ENCODE results near the gene CASK. TPM values are rescaled to one million over a fixed set of nuclear protein-coding genes. Genes with fewer than 3 reads are reported as not detected.

The CASK gene
- total RNA-seq, 1 experiment from 2014 or later, result 54.6 TPM

GRCh38 chrX:41900321-41900720, 23.0 kb downstream of the CASK start:
- TF ChIP-seq JAZF1 (CRISPR knock-in tag; IDR thresholded peaks at IDR 0.05), result no peak
- Mint-ChIP-seq H3K4me3 (no peak overlapping the region), H3K36me3 (peaks cover 37% of the 10 kb centered on the region), H3K4me1 (peaks cover 6% of the 10 kb centered on the region; the same call in 1 of the 2 replicates), H3K9me3 (peaks cover 37% of the 10 kb centered on the region), H3K27ac (no peak overlapping the region), H3K27me3 (ENCODE audit: low read depth) (peaks cover 3% of the 10 kb centered on the region; the same call in 1 of the 2 replicates)
- DNase-seq (ENCODE audit: low spot score), result no peak
- ATAC-seq, result no peak
- CTCF ChIA-PET, result no interaction called here
- POLR2A ChIA-PET, result no interaction called here

- H3K36me3 Mint-ChIP-seq, result peaks cover 26% of the 10 kb centered on the region
- H3K27ac Mint-ChIP-seq, result no peak overlapping the region
- TF ChIP-seq NR3C1 (CRISPR knock-in tag; conservative IDR thresholded peaks at IDR 0.05; ENCODE audit: low read depth) (no peak), GABPB1 (CRISPR knock-in tag; IDR thresholded peaks at IDR 0.05) (no peak), USF2 (CRISPR knock-in tag; IDR thresholded peaks at IDR 0.05) (no peak), ZNF532 (CRISPR knock-in tag; IDR thresholded peaks at IDR 0.05; ENCODE audit: borderline replicate concordance) (no peak), RELA (CRISPR knock-in tag; IDR thresholded peaks at IDR 0.05; ENCODE audit: borderline replicate concordance) (no peak), ZNF138 (CRISPR knock-in tag; conservative IDR thresholded peaks at IDR 0.05) (no peak), PREB (CRISPR knock-in tag; IDR thresholded peaks at IDR 0.05; ENCODE audit: borderline replicate concordance) (no peak), SP1 (CRISPR knock-in tag; conservative IDR thresholded peaks at IDR 0.05) (no peak), E2F4 (CRISPR knock-in tag; IDR thresholded peaks at IDR 0.05; ENCODE audit: borderline replicate concordance, low read depth) (no peak), CBFB (CRISPR knock-in tag; IDR thresholded peaks at IDR 0.05; ENCODE audit: low read depth) (no peak)
- peaks cover 3% of the 10 kb centered on the region; the same call in 1 of the 2 replicates for H3K27me3 Mint-ChIP-seq (ENCODE audit: low read depth)
- H3K4me1 Mint-ChIP-seq, result peaks cover 10% of the 10 kb centered on the region
- H3K4me3 Mint-ChIP-seq, result no peak overlapping the region
- POLR2A ChIA-PET, result no interaction called here
- CTCF ChIA-PET, result no interaction called here
- ATAC-seq, result no peak
- no peak for DNase-seq (ENCODE audit: low spot score)
- H3K9me3 Mint-ChIP-seq, result peaks cover 34% of the 10 kb centered on the region
Observed at GRCh38 chrX:41895826-41896225, 27.5 kb downstream of the CASK start.

- no peak overlapping the region for H3K27ac Mint-ChIP-seq
- no peaks in the 10 kb centered on the region for H3K27me3 Mint-ChIP-seq (ENCODE audit: low read depth)
- no peak overlapping the region for H3K4me3 Mint-ChIP-seq
- ATAC-seq (no peak), DNase-seq (ENCODE audit: low spot score) (no peak)
- H3K36me3 Mint-ChIP-seq, result no peaks in the 10 kb centered on the region
- CTCF ChIA-PET, result no interaction called here
- POLR2A ChIA-PET, result no interaction called here
- H3K4me1 Mint-ChIP-seq, result peaks cover 2% of the 10 kb centered on the region; the same call in 1 of the 2 replicates
- H3K9me3 Mint-ChIP-seq, result no peaks in the 10 kb centered on the region
- TF ChIP-seq PRRX2 (CRISPR knock-in tag; IDR thresholded peaks at IDR 0.05), result no peak
- no peak for TF ChIP-seq NFATC4 (CRISPR knock-in tag; IDR thresholded peaks at IDR 0.05)
- no peak for TF ChIP-seq ZNF219 (CRISPR knock-in tag; IDR thresholded peaks at IDR 0.05; ENCODE audit: borderline replicate concordance)
- no peak for TF ChIP-seq GRHL2 (CRISPR knock-in tag; IDR thresholded peaks at IDR 0.05; ENCODE audit: insufficient replicate concordance, severe bottlenecking)
- no peak for TF ChIP-seq USF1 (CRISPR knock-in tag; IDR thresholded peaks at IDR 0.05)
- TF ChIP-seq HMGXB4 (CRISPR knock-in tag; IDR thresholded peaks at IDR 0.05), result no peak
- no peak for TF ChIP-seq PRDM15 (CRISPR knock-in tag; IDR thresholded peaks at IDR 0.05)
Observed at GRCh38 chrX:41890026-41890423, 33.3 kb downstream of the CASK start.

Data from WTC11 (cell line).